ENCODE measurements around the gene DARS1.

Gene DARS1

GRCh38 chr2:136013136-136013685 lies 27.8 kb upstream of the DARS1 start:
- Mint-ChIP-seq H3K4me3 (no peak overlapping the region), H3K36me3 (ENCODE audit: insufficient read depth) (peaks cover 3% of the 10 kb centered on the region), H3K27ac (ENCODE audit: low read depth) (no peak overlapping the region), H3K27me3 (no peaks in the 10 kb centered on the region), H3K9me3 (no peaks in the 10 kb centered on the region), H3K4me1 (peaks cover 38% of the 10 kb centered on the region)
- ATAC-seq (replicated peaks; ENCODE audit: extremely low read depth, poor library complexity, severe bottlenecking) (no peak), DNase-seq (ENCODE audit: low spot score in 2 of 2) (no peak)

GRCh38 chr2:136012315-136012714 lies 26.9 kb upstream of the DARS1 start:
- Mint-ChIP-seq H3K4me1 (peaks cover 44% of the 10 kb centered on the region), H3K27ac (ENCODE audit: low read depth) (no peak overlapping the region), H3K4me3 (no peak overlapping the region), H3K9me3 (no peaks in the 10 kb centered on the region), H3K27me3 (no peaks in the 10 kb centered on the region), H3K36me3 (ENCODE audit: insufficient read depth) (peaks cover 6% of the 10 kb centered on the region)
- DNase-seq (ENCODE audit: low spot score in 2 of 2) (no peak), ATAC-seq (replicated peaks; ENCODE audit: extremely low read depth, poor library complexity, severe bottlenecking) (no peak)

GRCh38 chr2:136010126-136010525 lies 24.7 kb upstream of the DARS1 start:
- DNase-seq (ENCODE audit: low spot score in 2 of 2) (no peak), ATAC-seq (replicated peaks; ENCODE audit: extremely low read depth, poor library complexity, severe bottlenecking) (no peak)
- peaks cover 6% of the 10 kb centered on the region for H3K36me3 Mint-ChIP-seq (ENCODE audit: insufficient read depth)
- H3K9me3 Mint-ChIP-seq, result no peaks in the 10 kb centered on the region
- H3K4me3 Mint-ChIP-seq, result no peak overlapping the region
- H3K27ac Mint-ChIP-seq (ENCODE audit: low read depth), result peak overlapping the region; percentile 59
- H3K27me3 Mint-ChIP-seq, result no peaks in the 10 kb centered on the region
- peaks cover 35% of the 10 kb centered on the region for H3K4me1 Mint-ChIP-seq

GRCh38 chr2:136008205-136008865 lies 22.9 kb upstream of the DARS1 start:
- ATAC-seq (replicated peaks; ENCODE audit: extremely low read depth, poor library complexity, severe bottlenecking), result peak; percentile 97
- Mint-ChIP-seq H3K27me3 (no peaks in the 10 kb centered on the region), H3K27ac (ENCODE audit: low read depth) (peak overlapping the region; percentile 92), H3K4me1 (peaks cover 33% of the 10 kb centered on the region), H3K9me3 (no peaks in the 10 kb centered on the region), H3K36me3 (ENCODE audit: insufficient read depth) (peaks cover 6% of the 10 kb centered on the region), H3K4me3 (peak overlapping the region; percentile 25)
- peak; percentile 54 to 77 for DNase-seq (ENCODE audit: low spot score in 2 of 2)

- Mint-ChIP-seq H3K9me3 (no peaks in the 10 kb centered on the region), H3K4me1 (peaks cover 25% of the 10 kb centered on the region), H3K27me3 (no peaks in the 10 kb centered on the region), H3K36me3 (ENCODE audit: insufficient read depth) (peaks cover 6% of the 10 kb centered on the region), H3K4me3 (no peak overlapping the region), H3K27ac (ENCODE audit: low read depth) (peak overlapping the region; percentile 92)
- no peak for ATAC-seq (replicated peaks; ENCODE audit: extremely low read depth, poor library complexity, severe bottlenecking)
- DNase-seq (ENCODE audit: low spot score in 2 of 2), result no peak
Measured at GRCh38 chr2:136006658-136007057, 21.2 kb upstream of the DARS1 start.

- ATAC-seq (replicated peaks; ENCODE audit: extremely low read depth, poor library complexity, severe bottlenecking) (no peak), DNase-seq (ENCODE audit: low spot score in 2 of 2) (no peak)
- peaks cover 6% of the 10 kb centered on the region for H3K36me3 Mint-ChIP-seq (ENCODE audit: insufficient read depth)
- peaks cover 25% of the 10 kb centered on the region for H3K4me1 Mint-ChIP-seq
- H3K27me3 Mint-ChIP-seq, result no peaks in the 10 kb centered on the region
- no peak overlapping the region for H3K4me3 Mint-ChIP-seq
- no peaks in the 10 kb centered on the region for H3K9me3 Mint-ChIP-seq
- no peak overlapping the region for H3K27ac Mint-ChIP-seq (ENCODE audit: low read depth)
Measured at GRCh38 chr2:136005462-136006196, 20.2 kb upstream of the DARS1 start.

- Mint-ChIP-seq H3K27me3 (no peaks in the 10 kb centered on the region), H3K9me3 (no peaks in the 10 kb centered on the region), H3K4me1 (peaks cover 25% of the 10 kb centered on the region), H3K36me3 (ENCODE audit: insufficient read depth) (peaks cover 6% of the 10 kb centered on the region), H3K27ac (ENCODE audit: low read depth) (no peak overlapping the region), H3K4me3 (no peak overlapping the region)
- ATAC-seq (replicated peaks; ENCODE audit: extremely low read depth, poor library complexity, severe bottlenecking) (no peak), DNase-seq (ENCODE audit: low spot score in 2 of 2) (no peak)
Measured at GRCh38 chr2:136004965-136005364, 19.5 kb upstream of the DARS1 start.

- no peaks in the 10 kb centered on the region for H3K36me3 Mint-ChIP-seq (ENCODE audit: insufficient read depth)
- ATAC-seq (replicated peaks; ENCODE audit: extremely low read depth, poor library complexity, severe bottlenecking) (no peak), DNase-seq (ENCODE audit: low spot score in 2 of 2) (no peak)
- H3K27ac Mint-ChIP-seq (ENCODE audit: low read depth), result peak overlapping the region; percentile 11
- H3K9me3 Mint-ChIP-seq, result no peaks in the 10 kb centered on the region
- peaks cover 12% of the 10 kb centered on the region for H3K4me1 Mint-ChIP-seq
- no peak overlapping the region for H3K4me3 Mint-ChIP-seq
- no peaks in the 10 kb centered on the region for H3K27me3 Mint-ChIP-seq
Measured at GRCh38 chr2:136001131-136001530, 15.7 kb upstream of the DARS1 start.

GRCh38 chr2:136000502-136000901 lies 15.1 kb upstream of the DARS1 start:
- no peaks in the 10 kb centered on the region for H3K9me3 Mint-ChIP-seq
- no peak overlapping the region for H3K4me3 Mint-ChIP-seq
- H3K27me3 Mint-ChIP-seq, result no peaks in the 10 kb centered on the region
- no peak for ATAC-seq (replicated peaks; ENCODE audit: extremely low read depth, poor library complexity, severe bottlenecking)
- peak overlapping the region; percentile 11 for H3K27ac Mint-ChIP-seq (ENCODE audit: low read depth)
- H3K36me3 Mint-ChIP-seq (ENCODE audit: insufficient read depth), result no peaks in the 10 kb centered on the region
- no peak for DNase-seq (ENCODE audit: low spot score in 2 of 2)
- H3K4me1 Mint-ChIP-seq, result peaks cover 12% of the 10 kb centered on the region

- H3K4me1 Mint-ChIP-seq, result peaks cover 12% of the 10 kb centered on the region
- H3K27me3 Mint-ChIP-seq, result no peaks in the 10 kb centered on the region
- no peaks in the 10 kb centered on the region for H3K9me3 Mint-ChIP-seq
- no peak overlapping the region for H3K4me3 Mint-ChIP-seq
- no peaks in the 10 kb centered on the region for H3K36me3 Mint-ChIP-seq (ENCODE audit: insufficient read depth)
- no peak for DNase-seq (ENCODE audit: low spot score in 2 of 2)
- no peak for ATAC-seq (replicated peaks; ENCODE audit: extremely low read depth, poor library complexity, severe bottlenecking)
- H3K27ac Mint-ChIP-seq (ENCODE audit: low read depth), result no peak overlapping the region
Measured at GRCh38 chr2:135999899-136000298, 14.5 kb upstream of the DARS1 start.

- ATAC-seq (replicated peaks; ENCODE audit: extremely low read depth, poor library complexity, severe bottlenecking) (no peak), DNase-seq (ENCODE audit: low spot score in 2 of 2) (no peak)
- Mint-ChIP-seq H3K9me3 (no peaks in the 10 kb centered on the region), H3K4me3 (no peak overlapping the region), H3K27me3 (no peaks in the 10 kb centered on the region), H3K27ac (ENCODE audit: low read depth) (peak overlapping the region; percentile 16), H3K36me3 (ENCODE audit: insufficient read depth) (no peaks in the 10 kb centered on the region), H3K4me1 (peaks cover 15% of the 10 kb centered on the region)
Measured at GRCh38 chr2:135998879-135999278, 13.5 kb upstream of the DARS1 start.

- ATAC-seq (replicated peaks; ENCODE audit: extremely low read depth, poor library complexity, severe bottlenecking) (no peak), DNase-seq (ENCODE audit: low spot score in 2 of 2) (no peak)
- H3K27ac Mint-ChIP-seq (ENCODE audit: low read depth), result no peak overlapping the region
- no peak overlapping the region for H3K4me3 Mint-ChIP-seq
- H3K36me3 Mint-ChIP-seq (ENCODE audit: insufficient read depth), result no peaks in the 10 kb centered on the region
- no peaks in the 10 kb centered on the region for H3K27me3 Mint-ChIP-seq
- H3K4me1 Mint-ChIP-seq, result peaks cover 11% of the 10 kb centered on the region
- no peaks in the 10 kb centered on the region for H3K9me3 Mint-ChIP-seq
Measured at GRCh38 chr2:135997380-135997779, 12.0 kb upstream of the DARS1 start.

- no peaks in the 10 kb centered on the region for H3K9me3 Mint-ChIP-seq
- H3K36me3 Mint-ChIP-seq (ENCODE audit: insufficient read depth), result no peaks in the 10 kb centered on the region
- H3K27me3 Mint-ChIP-seq, result no peaks in the 10 kb centered on the region
- DNase-seq (ENCODE audit: low spot score in 2 of 2) (no peak), ATAC-seq (replicated peaks; ENCODE audit: extremely low read depth, poor library complexity, severe bottlenecking) (no peak)
- no peak overlapping the region for H3K27ac Mint-ChIP-seq (ENCODE audit: low read depth)
- H3K4me3 Mint-ChIP-seq, result no peak overlapping the region
- H3K4me1 Mint-ChIP-seq, result peaks cover 11% of the 10 kb centered on the region
Measured at GRCh38 chr2:135996304-135996703, 10.9 kb upstream of the DARS1 start.
